BLaER1 treated with 17β-estradiol and CSF1 and Interleukin-3, amounts not matched to agents 10 nM and 100 nM (cell line): ENCODE measurements around the gene TWIST1.

Source experiments
- H3K27ac ChIP-seq, 11 experiments: shearing (Covaris generic); formaldehyde crosslinking; 2 replicates each; pipeline ENCODE4 v1.8.1; 2022
- H3K27me3 ChIP-seq, 11 experiments: shearing (Covaris generic); formaldehyde crosslinking; 2 replicates each; pipeline ENCODE4 v1.8.1; 2022
- H3K36me3 ChIP-seq, 11 experiments: shearing (Covaris generic); formaldehyde crosslinking; 2 replicates each; pipeline ENCODE4 v1.8.1; 2022
- H3K4me1 ChIP-seq, 10 experiments: shearing (Covaris generic); formaldehyde crosslinking; 2 replicates each; pipeline ENCODE4 v1.8.1; 2022
- H3K4me2 ChIP-seq, 11 experiments: shearing (Covaris generic); formaldehyde crosslinking; 2 replicates each; pipeline ENCODE4 v1.8.1; 2022
- H3K4me3 ChIP-seq, 10 experiments: shearing (Covaris generic); formaldehyde crosslinking; 2 replicates each; pipeline ENCODE4 v1.8.1; 2022
- H3K9ac ChIP-seq, 11 experiments: shearing (Covaris generic); formaldehyde crosslinking; 2 replicates each; pipeline ENCODE4 v1.8.1; 2022
- H3K9me3 ChIP-seq, 11 experiments: shearing (Covaris generic); formaldehyde crosslinking; replicated peaks in 1 of 11; 2 replicates each; pipeline ENCODE4 v1.8.1; 2022
- H4K20me1 ChIP-seq, 11 experiments: shearing (Covaris generic); formaldehyde crosslinking; 2 replicates each; pipeline ENCODE4 v1.8.1; 2022
- Cebpa-rat ChIP-seq, 11 experiments: shearing (Covaris generic); IDR thresholded peaks; 2 replicates each; pipeline ENCODE4 v1.8.1; 2022

TWIST1 gene

GRCh38 chr7:19102884-19103283 lies 14.6 kb downstream of the TWIST1 start:
- Histone ChIP-seq H4K20me1 (peaks cover 0 to 25% (median 20%) of the 10 kb centered on the region in 11 experiments; a peak in 14 of 22 replicates), H3K9ac (no peak overlapping the region), H3K4me3 (no peak overlapping the region), H3K27me3 (peaks cover 43 to 73% (median 54%) of the 10 kb centered on the region in 11 experiments), H3K9me3 (peaks cover 0 to 17% (median 5%) of the 10 kb centered on the region in 11 experiments; a peak in 4 of 22 replicates), H3K4me1 (peaks cover 0 to 18% (median 6%) of the 10 kb centered on the region in 10 experiments; a peak in 6 of 20 replicates), H3K36me3 (no peaks in the 10 kb centered on the region), H3K4me2 (no peak overlapping the region), H3K27ac (no peak overlapping the region)
- TF ChIP-seq Cebpa-rat (IDR thresholded peaks at IDR 0.05) = no peak

- Histone ChIP-seq H3K4me2 (no peak overlapping the region), H3K27ac (no peak overlapping the region), H3K36me3 (no peaks in the 10 kb centered on the region), H3K4me3 (no peak overlapping the region), H3K9ac (no peak overlapping the region), H3K9me3 (peaks cover 0 to 13% (median 5%) of the 10 kb centered on the region in 11 experiments; a peak in 4 of 22 replicates), H3K27me3 (peaks cover 34 to 68% (median 47%) of the 10 kb centered on the region in 11 experiments), H3K4me1 (peaks cover 0 to 11% (median 0%) of the 10 kb centered on the region in 10 experiments; a peak in 5 of 20 replicates), H4K20me1 (peaks cover 0 to 15% (median 10%) of the 10 kb centered on the region in 11 experiments; a peak in 14 of 22 replicates)
- TF ChIP-seq Cebpa-rat (IDR thresholded peaks at IDR 0.05) = no peak
These were observed 15.5 kb downstream of the TWIST1 start for GRCh38 chr7:19101909-19102308.

- H3K4me2 ChIP-seq = no peak overlapping the region
- H4K20me1 ChIP-seq = peaks cover 0 to 10% (median 5%) of the 10 kb centered on the region in 11 experiments; a peak in 13 of 22 replicates
- no peak for TF ChIP-seq Cebpa-rat (IDR thresholded peaks at IDR 0.05)
- H3K9me3 ChIP-seq = peaks cover 0 to 10% (median 4%) of the 10 kb centered on the region in 11 experiments; a peak in 4 of 22 replicates
- peaks cover 0 to 6% (median 0%) of the 10 kb centered on the region in 10 experiments; a peak in 3 of 20 replicates for H3K4me1 ChIP-seq
- H3K9ac ChIP-seq = no peak overlapping the region
- no peak overlapping the region for H3K27ac ChIP-seq
- H3K36me3 ChIP-seq = no peaks in the 10 kb centered on the region
- H3K27me3 ChIP-seq = peaks cover 29 to 64% (median 43%) of the 10 kb centered on the region in 11 experiments
- H3K4me3 ChIP-seq = no peak overlapping the region
These were observed 16.0 kb downstream of the TWIST1 start for GRCh38 chr7:19101472-19101871.

- Histone ChIP-seq H3K27ac (no peak overlapping the region), H3K9ac (no peak overlapping the region), H3K27me3 (peaks cover 14 to 48% (median 27%) of the 10 kb centered on the region in 11 experiments), H3K4me2 (no peak overlapping the region), H3K9me3 (peaks cover 0 to 3% (median 0%) of the 10 kb centered on the region in 11 experiments; a peak in 2 of 22 replicates), H4K20me1 (no peaks in the 10 kb centered on the region), H3K36me3 (no peaks in the 10 kb centered on the region), H3K4me3 (no peak overlapping the region), H3K4me1 (no peaks in the 10 kb centered on the region)
- TF ChIP-seq Cebpa-rat (IDR thresholded peaks at IDR 0.05) = no peak
These were observed 17.5 kb downstream of the TWIST1 start for GRCh38 chr7:19099924-19100323.

GRCh38 chr7:19099194-19099593 lies 18.2 kb downstream of the TWIST1 start:
- H3K9me3 ChIP-seq = no peaks in the 10 kb centered on the region
- no peak overlapping the region for H3K27ac ChIP-seq
- H3K4me3 ChIP-seq = no peak overlapping the region
- H3K9ac ChIP-seq = no peak overlapping the region
- no peak overlapping the region for H3K4me2 ChIP-seq
- no peak for TF ChIP-seq Cebpa-rat (IDR thresholded peaks at IDR 0.05)
- no peaks in the 10 kb centered on the region for H3K36me3 ChIP-seq
- H3K4me1 ChIP-seq = no peaks in the 10 kb centered on the region
- no peaks in the 10 kb centered on the region for H4K20me1 ChIP-seq
- H3K27me3 ChIP-seq = peaks cover 6 to 41% (median 20%) of the 10 kb centered on the region in 11 experiments

GRCh38 chr7:19098510-19098909 lies 18.9 kb downstream of the TWIST1 start:
- Histone ChIP-seq H3K9ac (no peak overlapping the region), H3K27ac (no peak overlapping the region), H3K4me3 (no peak overlapping the region), H3K36me3 (no peaks in the 10 kb centered on the region), H3K4me2 (no peak overlapping the region), H3K9me3 (no peaks in the 10 kb centered on the region), H3K4me1 (no peaks in the 10 kb centered on the region), H3K27me3 (peaks cover 4 to 35% (median 13%) of the 10 kb centered on the region in 11 experiments; a peak in 15 of 22 replicates), H4K20me1 (no peaks in the 10 kb centered on the region)
- TF ChIP-seq Cebpa-rat (IDR thresholded peaks at IDR 0.05) = no peak

- no peak for TF ChIP-seq Cebpa-rat (IDR thresholded peaks at IDR 0.05)
- no peak overlapping the region for H3K4me3 ChIP-seq
- H3K9ac ChIP-seq = no peak overlapping the region
- H3K36me3 ChIP-seq = no peaks in the 10 kb centered on the region
- peaks cover 0 to 24% (median 5%) of the 10 kb centered on the region in 11 experiments; a peak in 8 of 22 replicates for H3K27me3 ChIP-seq
- H4K20me1 ChIP-seq = no peaks in the 10 kb centered on the region
- H3K9me3 ChIP-seq = no peaks in the 10 kb centered on the region
- no peak overlapping the region for H3K27ac ChIP-seq
- H3K4me1 ChIP-seq = no peaks in the 10 kb centered on the region
- no peak overlapping the region for H3K4me2 ChIP-seq
These were observed 20.0 kb downstream of the TWIST1 start for GRCh38 chr7:19097165-19098055.

GRCh38 chr7:19095353-19095860 lies 22.0 kb downstream of the TWIST1 start:
- Histone ChIP-seq H3K4me2 (no peak overlapping the region), H3K4me1 (no peaks in the 10 kb centered on the region), H3K4me3 (no peak overlapping the region), H3K9ac (no peak overlapping the region), H3K27me3 (peaks cover 0 to 13% (median 3%) of the 10 kb centered on the region in 11 experiments; a peak in 5 of 22 replicates), H4K20me1 (no peaks in the 10 kb centered on the region), H3K36me3 (no peaks in the 10 kb centered on the region), H3K27ac (no peak overlapping the region), H3K9me3 (no peaks in the 10 kb centered on the region)
- TF ChIP-seq Cebpa-rat (IDR thresholded peaks at IDR 0.05) = no peak

GRCh38 chr7:19094598-19095352 lies 22.7 kb downstream of the TWIST1 start:
- peaks cover 0 to 13% (median 3%) of the 10 kb centered on the region in 11 experiments; a peak in 5 of 22 replicates for H3K27me3 ChIP-seq
- no peaks in the 10 kb centered on the region for H3K4me1 ChIP-seq
- no peaks in the 10 kb centered on the region for H3K9me3 ChIP-seq
- H3K36me3 ChIP-seq = no peaks in the 10 kb centered on the region
- no peak for TF ChIP-seq Cebpa-rat (IDR thresholded peaks at IDR 0.05)
- no peak overlapping the region for H3K9ac ChIP-seq
- H3K4me3 ChIP-seq = no peak overlapping the region
- H3K4me2 ChIP-seq = no peak overlapping the region
- no peak overlapping the region for H3K27ac ChIP-seq
- H4K20me1 ChIP-seq = no peaks in the 10 kb centered on the region
